C4-2B (cell line): ENCODE data around the gene ITFG2.

Experiments used
- ZFX ChIP-seq: fragments of 450-650 bp; IDR thresholded peaks from 2 replicates; pipeline ENCODE4 v1.6.1; 2017
- TF ChIP-seq, protein P1 (sequence below): fragments of 450-650 bp; conservative IDR thresholded peaks from 2 replicates; pipeline ENCODE4 v1.5.1; 2017; ENCODE audit warnings: mild to moderate bottlenecking

DNA sequence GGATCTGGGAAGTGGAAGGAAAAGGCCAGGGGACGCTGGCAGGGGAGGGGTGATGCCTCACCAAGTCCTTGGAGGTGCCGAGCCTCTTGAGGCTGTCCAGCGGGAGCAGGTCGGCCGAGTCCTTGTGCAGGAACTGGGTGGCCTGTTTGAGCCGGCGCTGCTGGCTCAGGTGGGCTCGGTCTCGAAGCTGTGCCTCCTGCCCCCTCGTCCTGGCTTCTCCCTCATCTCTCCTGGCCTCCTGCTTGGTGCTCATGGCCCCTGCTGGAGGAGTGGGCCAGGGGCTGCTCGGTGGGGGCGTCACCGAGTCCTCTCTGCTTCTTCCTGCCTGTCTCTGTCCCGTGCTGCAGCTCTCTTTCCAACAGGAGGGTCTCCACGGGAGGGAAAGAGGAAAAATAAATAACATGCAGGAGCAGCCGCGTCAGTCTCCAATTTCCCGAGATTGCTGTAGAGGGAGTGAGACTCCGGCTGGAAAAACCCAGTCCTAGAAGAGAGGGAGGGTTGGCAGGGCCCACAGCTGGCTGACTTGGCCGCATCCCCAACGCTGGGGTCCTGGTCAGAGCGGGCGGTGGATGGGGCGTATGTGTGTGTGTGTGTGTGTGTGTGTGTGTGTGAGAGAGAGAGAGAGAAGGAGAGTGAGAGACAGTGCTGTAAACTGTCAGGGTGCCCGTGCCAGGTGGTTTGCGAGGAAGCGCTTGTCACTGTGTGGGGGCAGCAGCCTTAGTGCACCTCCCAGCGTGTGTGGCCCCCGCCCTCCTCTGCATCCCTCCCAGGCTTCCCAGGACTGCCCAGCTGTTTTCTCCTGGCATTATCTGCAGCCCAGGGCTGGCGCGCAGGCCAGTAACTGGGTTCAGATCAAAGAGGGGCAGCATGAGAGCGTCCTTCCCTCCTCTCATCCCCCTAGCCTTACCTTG lies 22.4 kb downstream of the ITFG2 start, which contains the start of gene NRIP2:
- TF ChIP-seq, protein P1, sequence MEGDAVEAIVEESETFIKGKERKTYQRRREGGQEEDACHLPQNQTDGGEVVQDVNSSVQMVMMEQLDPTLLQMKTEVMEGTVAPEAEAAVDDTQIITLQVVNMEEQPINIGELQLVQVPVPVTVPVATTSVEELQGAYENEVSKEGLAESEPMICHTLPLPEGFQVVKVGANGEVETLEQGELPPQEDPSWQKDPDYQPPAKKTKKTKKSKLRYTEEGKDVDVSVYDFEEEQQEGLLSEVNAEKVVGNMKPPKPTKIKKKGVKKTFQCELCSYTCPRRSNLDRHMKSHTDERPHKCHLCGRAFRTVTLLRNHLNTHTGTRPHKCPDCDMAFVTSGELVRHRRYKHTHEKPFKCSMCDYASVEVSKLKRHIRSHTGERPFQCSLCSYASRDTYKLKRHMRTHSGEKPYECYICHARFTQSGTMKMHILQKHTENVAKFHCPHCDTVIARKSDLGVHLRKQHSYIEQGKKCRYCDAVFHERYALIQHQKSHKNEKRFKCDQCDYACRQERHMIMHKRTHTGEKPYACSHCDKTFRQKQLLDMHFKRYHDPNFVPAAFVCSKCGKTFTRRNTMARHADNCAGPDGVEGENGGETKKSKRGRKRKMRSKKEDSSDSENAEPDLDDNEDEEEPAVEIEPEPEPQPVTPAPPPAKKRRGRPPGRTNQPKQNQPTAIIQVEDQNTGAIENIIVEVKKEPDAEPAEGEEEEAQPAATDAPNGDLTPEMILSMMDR, result no peak
- TF ChIP-seq ZFX, result no peak
